ENCODE results near the gene CCT7. TPM values are rescaled to one million over a fixed set of nuclear protein-coding genes. Genes with fewer than 3 reads are reported as not detected.

CCT7 gene
- total and polyA plus RNA-seq, 11 donors, result 156 to 328 (median 200) TPM

DNA sequence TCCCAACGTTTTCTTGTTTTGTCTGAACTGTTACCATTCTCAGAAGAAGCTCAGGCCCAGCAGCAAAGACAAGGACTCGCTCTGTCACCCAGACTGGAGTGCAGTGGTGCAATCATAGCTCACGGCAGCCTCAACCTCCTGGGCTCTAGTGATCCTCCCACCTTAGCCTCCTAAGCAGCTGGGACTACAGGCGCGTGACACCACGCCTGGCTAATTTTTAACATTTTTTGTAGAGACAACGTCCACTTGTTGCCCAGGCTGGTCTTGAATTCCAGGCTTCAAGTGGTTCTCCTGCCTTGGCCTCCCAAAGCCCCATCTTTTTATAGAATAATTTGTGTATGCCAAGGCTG lies 22.0 kb upstream of the CCT7 start:
- intact Hi-C loops (cut with DNase I), result loop anchor here in 1 of 10 donors (5.0 kb wide), 1 partner anchor 35 kb away; no protein-coding TSS in a partner anchor
- Histone ChIP-seq H3K9me3 (no peaks in the 10 kb centered on the region), H3K4me1 (peaks cover 0 to 24% (median 10%) of the 10 kb centered on the region in 12 donors), H3K4me3 (no peak overlapping the region), H3K36me3 (no peaks in the 10 kb centered on the region), H3K27me3 (no peaks in the 10 kb centered on the region), H3K27ac (peak overlapping the region in 1 of 12 donors; percentile 1)
- TF ChIP-seq POLR2A (IDR thresholded peaks at IDR 0.05), result no peak
- TF ChIP-seq, protein P1, sequence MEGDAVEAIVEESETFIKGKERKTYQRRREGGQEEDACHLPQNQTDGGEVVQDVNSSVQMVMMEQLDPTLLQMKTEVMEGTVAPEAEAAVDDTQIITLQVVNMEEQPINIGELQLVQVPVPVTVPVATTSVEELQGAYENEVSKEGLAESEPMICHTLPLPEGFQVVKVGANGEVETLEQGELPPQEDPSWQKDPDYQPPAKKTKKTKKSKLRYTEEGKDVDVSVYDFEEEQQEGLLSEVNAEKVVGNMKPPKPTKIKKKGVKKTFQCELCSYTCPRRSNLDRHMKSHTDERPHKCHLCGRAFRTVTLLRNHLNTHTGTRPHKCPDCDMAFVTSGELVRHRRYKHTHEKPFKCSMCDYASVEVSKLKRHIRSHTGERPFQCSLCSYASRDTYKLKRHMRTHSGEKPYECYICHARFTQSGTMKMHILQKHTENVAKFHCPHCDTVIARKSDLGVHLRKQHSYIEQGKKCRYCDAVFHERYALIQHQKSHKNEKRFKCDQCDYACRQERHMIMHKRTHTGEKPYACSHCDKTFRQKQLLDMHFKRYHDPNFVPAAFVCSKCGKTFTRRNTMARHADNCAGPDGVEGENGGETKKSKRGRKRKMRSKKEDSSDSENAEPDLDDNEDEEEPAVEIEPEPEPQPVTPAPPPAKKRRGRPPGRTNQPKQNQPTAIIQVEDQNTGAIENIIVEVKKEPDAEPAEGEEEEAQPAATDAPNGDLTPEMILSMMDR (IDR thresholded peaks at IDR 0.05), result no peak
- DNase-seq (no peak), ATAC-seq (no peak)
- WGBS, 4 donors, result 72 to 77% (median 73%) methylated on average over 7 of the region's 7 CpGs

DNA sequence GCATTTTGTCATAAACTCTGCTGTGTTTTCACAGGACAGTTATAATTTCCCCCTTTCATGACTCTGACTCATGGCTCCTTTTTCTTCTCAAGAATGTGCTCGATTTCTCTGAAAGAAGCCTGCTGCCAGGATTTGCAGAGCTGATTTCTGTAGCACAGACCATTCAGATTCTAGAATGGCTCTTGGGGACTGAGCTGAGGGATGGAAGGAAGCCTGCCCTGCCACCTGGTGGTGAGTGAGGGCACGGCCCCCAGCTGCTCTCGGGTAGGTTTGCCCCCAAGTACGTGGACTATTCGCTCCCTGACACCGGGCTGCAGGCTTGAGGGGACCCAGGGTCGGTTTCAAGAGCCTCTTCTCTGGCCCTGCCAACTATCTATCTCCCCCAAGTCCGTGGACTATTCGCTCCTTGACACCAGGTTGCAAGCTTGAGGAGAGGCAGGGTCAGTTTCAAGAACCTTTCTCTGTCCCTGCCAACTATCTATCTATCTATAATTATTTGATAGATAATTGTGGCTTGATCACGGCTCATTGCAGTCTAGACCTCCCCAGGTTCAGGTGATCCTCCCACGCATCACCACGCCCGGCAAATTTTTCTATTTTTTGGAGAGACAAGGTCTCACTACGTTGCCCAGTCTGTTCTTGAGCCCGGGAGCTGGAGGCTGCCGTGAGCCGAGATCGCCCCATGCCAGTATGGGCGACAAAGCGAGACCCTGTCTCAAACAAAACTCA lies 21.5 kb upstream of the CCT7 start:
- DNase-seq (peak; percentile 58 to 81 (median 68)), ATAC-seq (peak; percentile 61 to 78 (median 70))
- Histone ChIP-seq H3K9me3 (no peaks in the 10 kb centered on the region), H3K27ac (peak overlapping the region in 1 of 12 donors; percentile 1), H3K4me3 (no peak overlapping the region), H3K36me3 (no peaks in the 10 kb centered on the region), H3K4me1 (peaks cover 0 to 24% (median 10%) of the 10 kb centered on the region in 12 donors), H3K27me3 (no peaks in the 10 kb centered on the region)
- 57 to 62% (median 59%) methylated on average over 19 to 20 of the region's 20 CpGs for WGBS, 4 donors
- intact Hi-C loops (cut with DNase I), result loop anchor here in 1 of 10 donors (5.0 kb wide), 1 partner anchor 35 kb away; no protein-coding TSS in a partner anchor
- TF ChIP-seq POLR2A (IDR thresholded peaks at IDR 0.05), result no peak
- TF ChIP-seq, protein P1 (IDR thresholded peaks at IDR 0.05), result peak; percentile 70 to 93 (median 85)

DNA sequence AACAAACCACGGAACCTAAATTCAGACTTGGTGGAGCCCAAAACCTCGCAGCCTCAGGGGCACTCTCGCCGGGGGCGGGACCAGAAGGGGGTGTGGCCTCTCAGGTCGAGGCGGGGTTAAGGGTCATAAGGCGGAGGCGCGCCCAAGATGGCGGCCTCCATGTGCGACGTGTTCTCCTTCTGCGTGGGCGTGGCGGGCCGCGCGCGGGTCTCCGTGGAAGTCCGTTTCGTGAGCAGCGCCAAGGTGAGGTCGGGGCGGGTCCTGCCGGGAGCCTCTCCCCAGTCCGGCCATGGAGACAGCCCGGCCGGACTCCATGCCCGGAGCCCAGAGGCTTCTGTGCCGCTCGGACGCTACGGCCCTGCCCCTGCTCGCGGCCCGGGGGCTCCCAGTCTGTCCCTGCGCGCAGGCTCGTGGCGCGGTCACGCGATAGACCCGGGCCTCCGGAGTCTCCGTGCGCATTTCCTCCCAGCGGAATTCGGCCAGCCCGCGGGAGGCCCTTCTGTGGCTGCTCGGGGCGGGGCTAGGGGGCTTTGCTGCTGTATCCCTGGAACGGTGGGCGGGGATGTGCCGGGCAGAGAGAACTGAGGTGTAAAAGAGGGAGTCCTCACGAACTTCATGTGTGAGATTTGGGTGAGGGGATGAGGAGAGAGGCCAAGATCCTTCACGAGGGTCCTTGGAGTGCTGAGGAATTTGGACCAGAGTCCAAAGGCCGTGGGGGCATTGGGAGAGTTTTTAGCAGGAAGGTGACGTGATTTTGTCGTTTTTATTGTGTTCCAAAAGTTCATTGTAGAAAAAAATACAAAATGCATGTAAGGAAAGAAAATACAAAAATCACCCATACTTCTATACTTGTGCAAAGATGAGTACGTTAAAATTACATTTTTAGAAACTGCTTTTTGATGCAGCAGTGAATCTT lies 19.7 kb upstream of the CCT7 start, which contains the start of gene SMYD5:
TSS of gene SMYD5 (plus strand) at position 126 of the 916 bp plus-strand sequence. CDS start at position 148, 22 bp downstream.
- 1% methylated on average over 20 to 64 of the region's 64 CpGs for WGBS, 4 donors
- peaks cover 0 to 6% (median 0%) of the 10 kb centered on the region in 9 donors for H3K36me3 ChIP-seq
- no peaks in the 10 kb centered on the region for H3K9me3 ChIP-seq
- TF ChIP-seq, protein P1 (IDR thresholded peaks at IDR 0.05), result no peak
- TF ChIP-seq POLR2A (IDR thresholded peaks at IDR 0.05), result peak in 1 of 2 donors; percentile 33
- intact Hi-C loops (cut with DNase I), result loop anchor here in 1 of 10 donors (5.0 kb wide), 1 partner anchor 37 kb away; no protein-coding TSS in a partner anchor
- DNase-seq (peak; percentile 85 to 93 (median 86)), ATAC-seq (peak; percentile 87 to 93 (median 92))
- peak within 1 kb of the TSS; percentile 80 to 100 (median 94) for H3K4me3 ChIP-seq
- peaks cover 0 to 36% (median 15%) of the 10 kb centered on the region in 12 donors for H3K4me1 ChIP-seq
- no peaks in the 10 kb centered on the region for H3K27me3 ChIP-seq
- peak within 1 kb of the TSS; percentile 25 to 89 (median 78) for H3K27ac ChIP-seq
